Neural cell (in vitro differentiated cells): ENCODE measurements around the gene C2CD3.

Experiments used
- EZH2 ChIP-seq: fragments of 200-600, 300-800 bp; shearing (Covaris generic), sonication (generic); IDR thresholded peaks from 2 replicates; pipeline ENCODE4 v1.6.1; 2014; ENCODE audit warnings: antibody characterized with exemption, low read length, borderline replicate concordance, mild to moderate bottlenecking; ENCODE audit not compliant: insufficient read depth, poor library complexity, severe bottlenecking
- MXI1 ChIP-seq: fragments of 450-650 bp; conservative IDR thresholded peaks from 2 replicates; pipeline ENCODE4 v1.6.1; 2014; ENCODE audit warnings: antibody characterized with exemption, mild to moderate bottlenecking; ENCODE audit not compliant: poor library complexity, severe bottlenecking
- TAF1 ChIP-seq: IDR thresholded peaks from 2 replicates; pipeline ENCODE4 v1.6.1; 2012; ENCODE audit warnings: low read depth
- TF ChIP-seq, protein P1 (sequence below): fragments of 450-650 bp; IDR thresholded peaks from 2 replicates; pipeline ENCODE4 v1.5.1; 2014; ENCODE audit warnings: antibody characterized with exemption, mild to moderate bottlenecking, moderate library complexity; ENCODE audit not compliant: poor library complexity, severe bottlenecking

DNA sequence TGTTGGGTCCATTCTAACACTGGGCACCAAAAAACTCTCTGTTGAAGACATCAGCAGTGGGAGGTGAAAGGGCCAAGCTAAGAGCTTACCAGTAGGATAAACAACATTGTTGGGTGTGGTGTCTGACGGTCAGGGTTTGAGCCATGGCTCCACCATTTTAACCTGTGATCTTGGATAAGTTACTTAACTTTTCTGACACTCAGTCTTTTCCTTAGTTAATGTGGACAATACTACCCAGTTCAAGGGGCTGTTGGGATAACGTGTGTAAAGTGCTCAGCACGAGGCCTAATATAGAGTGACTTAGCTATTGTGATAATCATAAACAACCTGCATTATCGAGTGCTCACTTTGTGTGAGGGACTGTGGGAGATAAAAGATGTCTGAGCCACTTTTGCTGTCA, 168.0 kb downstream of the C2CD3 start:
- TF ChIP-seq, protein P1, sequence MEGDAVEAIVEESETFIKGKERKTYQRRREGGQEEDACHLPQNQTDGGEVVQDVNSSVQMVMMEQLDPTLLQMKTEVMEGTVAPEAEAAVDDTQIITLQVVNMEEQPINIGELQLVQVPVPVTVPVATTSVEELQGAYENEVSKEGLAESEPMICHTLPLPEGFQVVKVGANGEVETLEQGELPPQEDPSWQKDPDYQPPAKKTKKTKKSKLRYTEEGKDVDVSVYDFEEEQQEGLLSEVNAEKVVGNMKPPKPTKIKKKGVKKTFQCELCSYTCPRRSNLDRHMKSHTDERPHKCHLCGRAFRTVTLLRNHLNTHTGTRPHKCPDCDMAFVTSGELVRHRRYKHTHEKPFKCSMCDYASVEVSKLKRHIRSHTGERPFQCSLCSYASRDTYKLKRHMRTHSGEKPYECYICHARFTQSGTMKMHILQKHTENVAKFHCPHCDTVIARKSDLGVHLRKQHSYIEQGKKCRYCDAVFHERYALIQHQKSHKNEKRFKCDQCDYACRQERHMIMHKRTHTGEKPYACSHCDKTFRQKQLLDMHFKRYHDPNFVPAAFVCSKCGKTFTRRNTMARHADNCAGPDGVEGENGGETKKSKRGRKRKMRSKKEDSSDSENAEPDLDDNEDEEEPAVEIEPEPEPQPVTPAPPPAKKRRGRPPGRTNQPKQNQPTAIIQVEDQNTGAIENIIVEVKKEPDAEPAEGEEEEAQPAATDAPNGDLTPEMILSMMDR: no peak
- TF ChIP-seq EZH2: no peak
- TF ChIP-seq TAF1: no peak
- no peak for TF ChIP-seq MXI1
